SU-DHL-6 (cell line): ENCODE measurements around the gene CDK7.
A peak's percentile ranks its signal among the peaks of the same experiment; 100 is the strongest.

Experiments used
- H2AFZ ChIP-seq: fragments of 200-600 bp; sonication (generic); 2 replicates; pipeline ENCODE4 v1.6.1; 2014; ENCODE audit warnings: low read depth, mild to moderate bottlenecking, moderate library complexity, mixed read lengths, antibody characterized with exemption, low read length; ENCODE audit not compliant: severe bottlenecking
- H3F3A ChIP-seq: fragments of 200-600 bp; shearing (Covaris generic); 2 replicates; pipeline ENCODE4 v1.6.0; 2016; ENCODE audit warnings: antibody characterized with exemption, mild to moderate bottlenecking; ENCODE audit not compliant: insufficient read depth
- H3K27ac ChIP-seq: fragments of 200-600 bp; sonication (generic); 2 replicates; pipeline ENCODE4 v1.5.1; 2016; ENCODE audit warnings: low read depth, mild to moderate bottlenecking, low read length, moderate library complexity, mixed read lengths
- H3K27me3 ChIP-seq: fragments of 200-600 bp; sonication (generic), shearing (Covaris generic); 2 replicates; pipeline ENCODE4 v1.6.0; 2014; ENCODE audit warnings: mild to moderate bottlenecking, low read length
- H3K36me3 ChIP-seq: fragments of 200-600 bp; sonication (generic); 2 replicates; pipeline ENCODE4 v1.6.1; 2014; ENCODE audit warnings: mild to moderate bottlenecking, low read length, mixed read lengths
- H3K4me2 ChIP-seq: fragments of 300-600, 200-600 bp; shearing (Covaris generic), sonication (generic); 2 replicates; pipeline ENCODE4 v1.6.0; 2014; ENCODE audit warnings: low read length, low read depth, mild to moderate bottlenecking; ENCODE audit not compliant: poor library complexity, severe bottlenecking
- H3K4me3 ChIP-seq: fragments of 200-600 bp; sonication (generic); 2 replicates; pipeline ENCODE4 v1.5.1; 2014; ENCODE audit warnings: antibody characterized with exemption, low read length, mild to moderate bottlenecking, mixed read lengths; ENCODE audit not compliant: insufficient read depth, poor library complexity, severe bottlenecking
- H3K79me2 ChIP-seq: fragments of 200-600 bp; sonication (generic); 2 replicates; pipeline ENCODE4 v1.6.1; 2014; ENCODE audit warnings: mild to moderate bottlenecking, low read length, moderate library complexity; ENCODE audit not compliant: insufficient read depth
- H3K9ac ChIP-seq: fragments of 200-600 bp; sonication (generic); 2 replicates; pipeline ENCODE4 v1.7.0; 2014; ENCODE audit warnings: mild to moderate bottlenecking, low read length
- H3K9me2 ChIP-seq: fragments of 200-600 bp; sonication (generic); replicated peaks from 2 replicates; pipeline ENCODE4 v1.6.1; 2014; ENCODE audit warnings: low read length; ENCODE audit not compliant: insufficient read depth
- H3K9me3 ChIP-seq: fragments of 200-600 bp; sonication (generic); 2 replicates; pipeline ENCODE4 v1.6.1; 2014; ENCODE audit warnings: low read length, mixed read lengths; ENCODE audit not compliant: insufficient read depth
- H4K20me1 ChIP-seq: fragments of 200-600 bp; sonication (generic); 2 replicates; pipeline ENCODE4 v1.6.1; 2014; ENCODE audit warnings: low read depth, mild to moderate bottlenecking, antibody characterized with exemption, low read length, moderate library complexity, mixed read lengths
- EZH2phosphoT487 ChIP-seq: fragments of 200-600 bp; sonication (generic), shearing (Covaris generic); conservative IDR thresholded peaks from 2 replicates; pipeline ENCODE4 v1.6.1; 2018; ENCODE audit warnings: mild to moderate bottlenecking, antibody characterized with exemption, low read length, moderate library complexity, mixed read lengths
- TF ChIP-seq, protein P1 (sequence below): fragments of 200-600 bp; sonication (generic); IDR thresholded peaks from one replicate; pipeline ENCODE4 v1.5.1; 2017; ENCODE audit warnings: antibody characterized with exemption, mild to moderate bottlenecking, low read length, moderate library complexity; ENCODE audit not compliant: insufficient read depth, poor library complexity, severe bottlenecking

CDK7 gene

DNA sequence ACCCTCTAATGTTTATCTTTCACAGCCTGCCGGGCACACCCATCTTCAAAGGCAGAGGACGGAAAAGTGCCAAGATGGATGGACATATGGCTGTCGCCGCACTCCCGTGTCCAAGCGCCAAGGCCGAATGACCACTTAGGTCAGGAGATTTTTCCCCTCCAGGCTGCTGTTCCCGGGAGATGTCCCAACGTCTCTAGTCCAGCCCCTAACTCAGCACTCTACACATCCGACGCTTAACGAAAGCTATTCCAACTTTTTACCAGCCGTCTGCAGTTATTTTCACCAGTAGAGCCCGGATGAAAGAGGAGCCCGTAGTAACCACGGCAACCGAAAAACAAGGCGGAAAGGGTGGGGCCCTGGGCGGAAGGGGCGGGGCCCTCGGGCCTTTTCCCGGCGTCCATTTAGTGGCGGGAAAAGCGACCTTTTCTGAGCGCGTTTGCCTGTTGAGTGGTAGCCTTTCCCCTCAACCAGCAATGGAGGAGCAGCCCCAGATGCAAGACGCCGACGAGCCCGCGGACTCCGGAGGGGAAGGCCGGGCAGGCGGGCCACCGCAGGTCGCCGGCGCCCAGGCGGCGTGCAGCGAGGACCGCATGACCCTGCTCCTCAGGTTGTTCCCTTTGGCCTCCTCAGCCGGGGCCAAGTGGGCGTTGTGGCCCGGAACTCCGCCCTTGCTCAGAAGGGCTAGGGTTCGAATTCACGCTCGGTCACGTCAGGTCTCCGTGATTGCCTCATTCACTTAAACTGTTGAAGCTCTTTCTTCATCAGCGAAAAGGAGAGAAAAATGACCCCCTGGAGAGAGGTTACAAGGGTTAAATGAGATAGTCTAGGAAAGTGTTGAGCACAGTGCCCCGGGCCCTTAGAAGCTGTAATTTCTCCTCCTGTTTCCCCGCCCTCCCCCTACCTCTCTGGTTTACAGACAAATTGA lies 45.3 kb upstream of the CDK7 start, which contains the start of gene CENPH:
TSS of gene CENPH (plus strand) at position 422 of the 925 bp plus-strand sequence. CDS start at position 474, 52 bp downstream.
- Histone ChIP-seq H3K4me2 (peak within 1 kb of the TSS; percentile 90), H4K20me1 (no peaks in the 10 kb centered on the region), H3K9me2 (no peaks in the 10 kb centered on the region), H2AFZ (peak within 1 kb of the TSS; percentile 96), H3K79me2 (peaks cover 14% of the 10 kb centered on the region), H3K4me3 (peak within 1 kb of the TSS; percentile 85), H3K9me3 (no peaks in the 10 kb centered on the region), H3K27me3 (no peaks in the 10 kb centered on the region), H3K9ac (peak within 1 kb of the TSS; percentile 68), H3K27ac (peak within 1 kb of the TSS; percentile 66), H3K36me3 (peaks cover 8% of the 10 kb centered on the region; the same call in 1 of the 2 replicates), H3F3A (peaks cover 2% of the 10 kb centered on the region; the same call in 1 of the 2 replicates)
- TF ChIP-seq, protein P1, sequence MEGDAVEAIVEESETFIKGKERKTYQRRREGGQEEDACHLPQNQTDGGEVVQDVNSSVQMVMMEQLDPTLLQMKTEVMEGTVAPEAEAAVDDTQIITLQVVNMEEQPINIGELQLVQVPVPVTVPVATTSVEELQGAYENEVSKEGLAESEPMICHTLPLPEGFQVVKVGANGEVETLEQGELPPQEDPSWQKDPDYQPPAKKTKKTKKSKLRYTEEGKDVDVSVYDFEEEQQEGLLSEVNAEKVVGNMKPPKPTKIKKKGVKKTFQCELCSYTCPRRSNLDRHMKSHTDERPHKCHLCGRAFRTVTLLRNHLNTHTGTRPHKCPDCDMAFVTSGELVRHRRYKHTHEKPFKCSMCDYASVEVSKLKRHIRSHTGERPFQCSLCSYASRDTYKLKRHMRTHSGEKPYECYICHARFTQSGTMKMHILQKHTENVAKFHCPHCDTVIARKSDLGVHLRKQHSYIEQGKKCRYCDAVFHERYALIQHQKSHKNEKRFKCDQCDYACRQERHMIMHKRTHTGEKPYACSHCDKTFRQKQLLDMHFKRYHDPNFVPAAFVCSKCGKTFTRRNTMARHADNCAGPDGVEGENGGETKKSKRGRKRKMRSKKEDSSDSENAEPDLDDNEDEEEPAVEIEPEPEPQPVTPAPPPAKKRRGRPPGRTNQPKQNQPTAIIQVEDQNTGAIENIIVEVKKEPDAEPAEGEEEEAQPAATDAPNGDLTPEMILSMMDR = no peak
- no peak for TF ChIP-seq EZH2phosphoT487

DNA sequence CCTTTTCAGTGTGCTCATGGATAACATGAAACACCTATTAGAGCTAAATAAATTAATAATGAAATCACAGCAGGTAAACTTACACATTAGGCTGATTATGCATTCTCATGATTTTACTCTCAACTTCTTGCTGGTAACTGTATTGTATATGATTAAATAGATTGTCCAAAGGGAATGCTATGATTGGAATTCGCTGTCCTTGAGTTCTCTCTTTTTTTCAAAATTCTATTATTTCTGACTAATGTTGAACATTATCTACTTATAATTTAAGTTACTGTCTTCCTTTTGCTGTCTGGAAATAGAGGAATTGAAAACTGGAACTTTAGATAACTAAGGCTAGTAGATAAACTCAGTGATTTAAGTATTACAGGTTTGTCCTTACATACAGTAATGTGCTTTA lies 32.2 kb upstream of the CDK7 start:
- Histone ChIP-seq H3K79me2 (no peaks in the 10 kb centered on the region), H4K20me1 (no peaks in the 10 kb centered on the region), H3K27ac (no peak overlapping the region), H3K9ac (no peak overlapping the region), H3F3A (peaks cover 6% of the 10 kb centered on the region; the same call in 1 of the 2 replicates), H3K9me2 (no peaks in the 10 kb centered on the region), H3K4me2 (no peak overlapping the region), H2AFZ (no peak overlapping the region), H3K9me3 (no peaks in the 10 kb centered on the region), H3K36me3 (peaks cover 9% of the 10 kb centered on the region; the same call in 1 of the 2 replicates), H3K27me3 (no peaks in the 10 kb centered on the region), H3K4me3 (no peak overlapping the region)
- no peak for TF ChIP-seq EZH2phosphoT487
- TF ChIP-seq, protein P1 = no peak

DNA sequence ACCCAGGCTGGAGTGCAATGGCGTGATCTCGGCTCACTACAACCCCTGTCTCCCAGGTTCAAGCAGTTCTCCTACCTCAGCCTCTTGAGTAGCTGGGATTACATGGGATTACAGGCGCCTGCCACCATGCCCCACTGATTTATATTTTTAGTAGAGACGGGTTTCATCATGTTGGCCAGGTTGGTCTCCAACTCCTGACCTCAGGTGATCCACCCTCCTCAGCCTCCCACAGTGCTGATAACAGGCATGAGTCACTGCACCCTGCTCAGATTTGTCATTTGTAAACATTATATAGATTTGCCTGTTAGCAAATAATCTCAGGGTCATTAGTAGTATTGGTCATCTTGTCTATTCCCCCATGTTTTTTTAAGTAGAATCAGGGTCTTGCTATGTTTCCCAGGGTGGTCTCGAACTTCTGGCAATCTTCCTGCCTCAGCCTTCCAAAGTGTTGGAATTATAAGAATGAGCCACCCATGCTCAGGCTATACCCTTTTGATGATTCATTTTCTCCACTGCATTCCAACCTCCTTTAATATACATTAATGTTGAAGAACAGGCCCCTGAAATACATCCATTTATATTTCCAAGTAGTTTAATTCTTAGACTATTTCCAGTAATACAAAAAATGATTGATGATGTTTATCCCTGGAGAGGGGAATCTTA lies 28.0 kb upstream of the CDK7 start:
- H2AFZ ChIP-seq = no peak overlapping the region
- no peaks in the 10 kb centered on the region for H3K79me2 ChIP-seq
- H3K9ac ChIP-seq = no peak overlapping the region
- H3K9me2 ChIP-seq = no peaks in the 10 kb centered on the region
- no peaks in the 10 kb centered on the region for H3K27me3 ChIP-seq
- H3K4me2 ChIP-seq = no peak overlapping the region
- no peak overlapping the region for H3K27ac ChIP-seq
- no peak overlapping the region for H3K4me3 ChIP-seq
- H4K20me1 ChIP-seq = no peaks in the 10 kb centered on the region
- peaks cover 14% of the 10 kb centered on the region; the same call in 1 of the 2 replicates for H3K36me3 ChIP-seq
- no peaks in the 10 kb centered on the region for H3K9me3 ChIP-seq
- TF ChIP-seq, protein P1 = no peak
- no peak for TF ChIP-seq EZH2phosphoT487
- 0 out of 2 replicates have a peak, but pooled peaks cover 3% of the 10 kb centered on the region for H3F3A ChIP-seq
